ENCODE data around the gene UPK3BL1. TPM values are rescaled to one million over a fixed set of nuclear protein-coding genes. Genes with fewer than 3 reads are reported as not detected.
"Not testable (repeated sequence)": the region's sequence is repeated elsewhere in the genome, so short reads cannot be mapped to it uniquely, and the experiment has no call there.

Gene UPK3BL1
- total RNA-seq, 1 experiment from 2014 or later = 23.2 TPM

GRCh38 chr7:102615930-102616329 lies 26.7 kb downstream of the UPK3BL1 start:
- H3K9me3 Mint-ChIP-seq; DNase-seq (ENCODE audit: low spot score); H3K27ac Mint-ChIP-seq; H3K4me3 Mint-ChIP-seq; H3K36me3 Mint-ChIP-seq; CTCF ChIA-PET; H3K27me3 Mint-ChIP-seq (ENCODE audit: low read depth); H3K4me1 Mint-ChIP-seq; POLR2A ChIA-PET; ATAC-seq: not testable (repeated sequence)

- DNase-seq (ENCODE audit: low spot score); POLR2A ChIA-PET; H3K4me1 Mint-ChIP-seq; H3K9me3 Mint-ChIP-seq; CTCF ChIA-PET; H3K27ac Mint-ChIP-seq; H3K4me3 Mint-ChIP-seq; H3K36me3 Mint-ChIP-seq; H3K27me3 Mint-ChIP-seq (ENCODE audit: low read depth): not testable (repeated sequence)
- peak; percentile 2 for ATAC-seq
These were observed 27.7 kb downstream of the UPK3BL1 start for GRCh38 chr7:102614873-102615272.

- H3K36me3 Mint-ChIP-seq, ATAC-seq: not testable (repeated sequence)
These were observed 28.3 kb downstream of the UPK3BL1 start for GRCh38 chr7:102614346-102614697.

GRCh38 chr7:102613575-102614345 lies 28.8 kb downstream of the UPK3BL1 start:
- H3K4me1 Mint-ChIP-seq; H3K9me3 Mint-ChIP-seq; H3K4me3 Mint-ChIP-seq; H3K27ac Mint-ChIP-seq; CTCF ChIA-PET; POLR2A ChIA-PET; H3K36me3 Mint-ChIP-seq; ATAC-seq; H3K27me3 Mint-ChIP-seq (ENCODE audit: low read depth): not testable (repeated sequence)
- DNase-seq (ENCODE audit: low spot score) = peak; percentile 7

More at GRCh38 chr7:102614346-102614697, 28.3 kb downstream of the UPK3BL1 start:
- H3K27me3 Mint-ChIP-seq (ENCODE audit: low read depth); DNase-seq (ENCODE audit: low spot score); H3K27ac Mint-ChIP-seq; POLR2A ChIA-PET; H3K4me3 Mint-ChIP-seq; H3K9me3 Mint-ChIP-seq; CTCF ChIA-PET; H3K4me1 Mint-ChIP-seq: not testable (repeated sequence)

- H3K27me3 Mint-ChIP-seq (ENCODE audit: low read depth); H3K27ac Mint-ChIP-seq; POLR2A ChIA-PET; H3K36me3 Mint-ChIP-seq; H3K4me1 Mint-ChIP-seq; ATAC-seq; H3K9me3 Mint-ChIP-seq; CTCF ChIA-PET: not testable (repeated sequence)
- peak; percentile 38 for DNase-seq (ENCODE audit: low spot score)
- H3K4me3 Mint-ChIP-seq = 0 out of 2 replicates have a peak overlapping the region, but pooled peaks have one; percentile 39
These were observed 30.8 kb downstream of the UPK3BL1 start for GRCh38 chr7:102611675-102612325.

GRCh38 chr7:102611013-102611674 lies 31.4 kb downstream of the UPK3BL1 start:
- peak; percentile 76 for ATAC-seq

GRCh38 chr7:102610441-102610840 lies 32.1 kb downstream of the UPK3BL1 start:
- H3K36me3 Mint-ChIP-seq; H3K27ac Mint-ChIP-seq; H3K27me3 Mint-ChIP-seq (ENCODE audit: low read depth); CTCF ChIA-PET; POLR2A ChIA-PET; H3K9me3 Mint-ChIP-seq; H3K4me1 Mint-ChIP-seq; H3K4me3 Mint-ChIP-seq; ATAC-seq: not testable (repeated sequence)
- peak; percentile 12 for DNase-seq (ENCODE audit: low spot score)

More at GRCh38 chr7:102611013-102611674, 31.4 kb downstream of the UPK3BL1 start:
- H3K9me3 Mint-ChIP-seq; DNase-seq (ENCODE audit: low spot score); POLR2A ChIA-PET; H3K36me3 Mint-ChIP-seq; H3K27ac Mint-ChIP-seq; H3K27me3 Mint-ChIP-seq (ENCODE audit: low read depth); H3K4me3 Mint-ChIP-seq; CTCF ChIA-PET; H3K4me1 Mint-ChIP-seq: not testable (repeated sequence)

- DNase-seq (ENCODE audit: low spot score); ATAC-seq; H3K4me1 Mint-ChIP-seq; H3K36me3 Mint-ChIP-seq; H3K9me3 Mint-ChIP-seq; H3K27me3 Mint-ChIP-seq (ENCODE audit: low read depth); CTCF ChIA-PET; POLR2A ChIA-PET; H3K27ac Mint-ChIP-seq; H3K4me3 Mint-ChIP-seq: not testable (repeated sequence)
These were observed 32.9 kb downstream of the UPK3BL1 start for GRCh38 chr7:102609734-102610133.

GRCh38 chr7:102606848-102607247 lies 35.7 kb downstream of the UPK3BL1 start:
- H3K4me1 Mint-ChIP-seq; ATAC-seq; H3K9me3 Mint-ChIP-seq; POLR2A ChIA-PET; H3K27me3 Mint-ChIP-seq (ENCODE audit: low read depth); H3K4me3 Mint-ChIP-seq; H3K27ac Mint-ChIP-seq; H3K36me3 Mint-ChIP-seq; CTCF ChIA-PET; DNase-seq (ENCODE audit: low spot score): not testable (repeated sequence)

- H3K9me3 Mint-ChIP-seq; POLR2A ChIA-PET; CTCF ChIA-PET; H3K27me3 Mint-ChIP-seq (ENCODE audit: low read depth); H3K27ac Mint-ChIP-seq; H3K36me3 Mint-ChIP-seq; DNase-seq (ENCODE audit: low spot score); H3K4me3 Mint-ChIP-seq; H3K4me1 Mint-ChIP-seq: not testable (repeated sequence)
- ATAC-seq = peak; percentile 40
These were observed 38.0 kb downstream of the UPK3BL1 start for GRCh38 chr7:102604431-102605145.

- H3K36me3 Mint-ChIP-seq; H3K9me3 Mint-ChIP-seq; H3K27ac Mint-ChIP-seq; ATAC-seq; DNase-seq (ENCODE audit: low spot score); POLR2A ChIA-PET; H3K4me3 Mint-ChIP-seq; H3K4me1 Mint-ChIP-seq; H3K27me3 Mint-ChIP-seq (ENCODE audit: low read depth); CTCF ChIA-PET: not testable (repeated sequence)
These were observed 40.3 kb downstream of the UPK3BL1 start for GRCh38 chr7:102602317-102602716.

- ATAC-seq; H3K27me3 Mint-ChIP-seq (ENCODE audit: low read depth); H3K27ac Mint-ChIP-seq; H3K4me3 Mint-ChIP-seq; POLR2A ChIA-PET; H3K9me3 Mint-ChIP-seq; DNase-seq (ENCODE audit: low spot score); CTCF ChIA-PET; H3K36me3 Mint-ChIP-seq; H3K4me1 Mint-ChIP-seq: not testable (repeated sequence)
These were observed 42.9 kb downstream of the UPK3BL1 start for GRCh38 chr7:102599699-102600098.
